ENCODE measurements around the gene ZNF879.

ZNF879 gene

GRCh38 chr5:179008667-179009066 is 14.9 kb upstream of the ZNF879 start:
- DNase-seq (ENCODE audit: low read depth in 2 of 2) = no peak

- DNase-seq (ENCODE audit: low read depth in 2 of 2) = no peak
Observed at GRCh38 chr5:179033004-179033580, 9.5 kb downstream of the ZNF879 start.

GRCh38 chr5:179044765-179045164 is 21.2 kb downstream of the ZNF879 start:
- no peak for DNase-seq (ENCODE audit: low read depth in 2 of 2)

GRCh38 chr5:179051784-179052183 is 28.2 kb downstream of the ZNF879 start:
- DNase-seq (ENCODE audit: low read depth in 2 of 2) = no peak

GRCh38 chr5:179054036-179054785 is 30.6 kb downstream of the ZNF879 start:
- no peak for DNase-seq (ENCODE audit: low read depth in 2 of 2)

- no peak for DNase-seq (ENCODE audit: low read depth in 2 of 2)
Observed at GRCh38 chr5:179054876-179055275, 31.3 kb downstream of the ZNF879 start.

- DNase-seq (ENCODE audit: low read depth in 2 of 2) = no peak
Observed at GRCh38 chr5:179055436-179055835, 31.8 kb downstream of the ZNF879 start.

- no peak for DNase-seq (ENCODE audit: low read depth in 2 of 2)
Observed at GRCh38 chr5:179055841-179056240, 32.2 kb downstream of the ZNF879 start.

GRCh38 chr5:179060116-179061008 is 36.8 kb downstream of the ZNF879 start, which contains the start of gene ZNF354C:
ZNF354C (plus strand) TSS chr5:179060373; CDS start chr5:179062069, 1,696 bp downstream.
- DNase-seq (ENCODE audit: low read depth in 2 of 2) = peak; percentile 73 to 76

- no peak for DNase-seq (ENCODE audit: low read depth in 2 of 2)
Observed at GRCh38 chr5:179061025-179061424, 37.4 kb downstream of the ZNF879 start.

- no peak for DNase-seq (ENCODE audit: low read depth in 2 of 2)
Observed at GRCh38 chr5:179065703-179066102, 42.1 kb downstream of the ZNF879 start.

GRCh38 chr5:179079165-179079987 is 55.8 kb downstream of the ZNF879 start:
- no peak for DNase-seq (ENCODE audit: low read depth in 2 of 2)

GRCh38 chr5:179080724-179081123 is 57.1 kb downstream of the ZNF879 start:
- DNase-seq (ENCODE audit: low read depth in 2 of 2) = no peak

Data from activated CD4-positive, alpha-beta T cell treated with anti-CD3 and anti-CD28 coated beads for 24 hours (primary cell).